Measurements from ENCODE around the gene TAF15. TPM values are rescaled to one million over a fixed set of nuclear protein-coding genes. Genes with fewer than 3 reads are reported as not detected.

The TAF15 gene
- total and polyA plus RNA-seq, 2 of the 4 experiments (the other 2 are of a cell fraction): 46.8 to 98.0 TPM

GRCh38 chr17:35765756-35766488, 43.4 kb upstream of the TAF15 start:
- Histone ChIP-seq H3K9me1 (ENCODE audit: insufficient read depth, low read length) (no peaks in the 10 kb centered on the region), H2BK20ac (ENCODE audit: low read depth, low read length) (no peak overlapping the region), H3K4me2 (ENCODE audit: low read depth, low read length) (no peak overlapping the region), H2AK5ac (ENCODE audit: low read depth, low read length) (no peak overlapping the region), H4K91ac (ENCODE audit: insufficient read depth, low read depth, low read length) (no peak overlapping the region), H2BK5ac (ENCODE audit: low read depth, low read length, poor library complexity, severe bottlenecking) (no peak overlapping the region), H3K27me3 (ENCODE audit: control insufficient read depth, insufficient read depth, low read length) (peaks cover 23% of the 10 kb centered on the region), H4K8ac (ENCODE audit: low read depth in 2 of 2, low read length in 2 of 2) (no peak overlapping the region), H2BK120ac (ENCODE audit: low read depth, low read length) (no peak overlapping the region), H3K23ac (ENCODE audit: low read depth, low read length) (no peak overlapping the region), H3K4me1 (ENCODE audit: control insufficient read depth, insufficient read depth, low read length) (peaks cover 3% of the 10 kb centered on the region), H2AFZ (replicated peaks; ENCODE audit: low read length, poor library complexity) (no peak overlapping the region), H3K79me1 (ENCODE audit: low read depth in 1 of 2, low read length in 2 of 2) (no peaks in the 10 kb centered on the region), H3K4me3 (ENCODE audit: insufficient read depth, low read depth, low read length) (no peak overlapping the region), H3K9ac (ENCODE audit: low read depth, low read length) (no peak overlapping the region), H3K9me3 (ENCODE audit: control insufficient read depth, insufficient read depth, low read length) (no peaks in the 10 kb centered on the region), H3K27ac (ENCODE audit: insufficient read depth, low read length) (no peak overlapping the region), H3K4ac (ENCODE audit: low read depth, low read length) (no peak overlapping the region), H2AK9ac (replicated peaks; ENCODE audit: low read depth, low read length, poor library complexity) (no peak overlapping the region), H3K36me3 (ENCODE audit: control insufficient read depth, insufficient read depth, low read length) (no peaks in the 10 kb centered on the region), H3K56ac (ENCODE audit: extremely low read depth, insufficient read depth, low read length) (no peak overlapping the region), H4K20me1 (ENCODE audit: insufficient read depth, low read length) (peaks cover 8% of the 10 kb centered on the region; the same call in 1 of the 2 replicates), H3K14ac (replicated peaks; ENCODE audit: low read depth, low read length) (no peak overlapping the region), H4K5ac (ENCODE audit: low read depth, low read length) (no peak overlapping the region), H2BK15ac (ENCODE audit: low read depth, low read length) (no peak overlapping the region), H3K18ac (ENCODE audit: low read depth, low read length) (no peak overlapping the region)
- no TSS peak for BruUV-seq (replicated peaks)
- ChIA-PET POLR2A (ENCODE audit: unreplicated experiment) (no interaction called here), CTCF (interaction anchor here (1.2 to 2.3 kb wide), 3 partner anchors 16 to 53 kb away, joined by 3 to 16 read pairs (median 13); no protein-coding TSS in a partner anchor)
- dilution Hi-C loops (cut with HindIII; ENCODE audit: low sequenced_read_pairs, unreplicated experiment): no loop called here
- TF ChIP-seq CTCF (conservative IDR thresholded peaks at IDR 0.05; ENCODE audit: low read depth, low read length): no peak
- no peak for TF ChIP-seq ELK1 (IDR thresholded peaks at IDR 0.05; ENCODE audit: borderline replicate concordance, low read depth, low read length)
- TF ChIP-seq BHLHE40 (IDR thresholded peaks at IDR 0.05; ENCODE audit: low read depth, low read length): no peak
- no peak for TF ChIP-seq MXI1 (IDR thresholded peaks at IDR 0.05; ENCODE audit: borderline replicate concordance, low read depth, low read length)
- no peak for TF ChIP-seq RAD21 (IDR thresholded peaks at IDR 0.05; ENCODE audit: low read length)
- TF ChIP-seq CHD1 (IDR thresholded peaks at IDR 0.05; ENCODE audit: low read depth, low read length): no peak
- TF ChIP-seq SMC3 (IDR thresholded peaks at IDR 0.05; ENCODE audit: low read depth, low read length): no peak
- TF ChIP-seq POLR2A (IDR thresholded peaks at IDR 0.05; ENCODE audit: low read depth, low read length): no peak
- WGBS, 2 experiments (ENCODE audit: extremely low coverage in 2 of 2, insufficient read length in 1 of 2): 20% methylated on average over 1 of the region's 8 CpGs; no CpG with 5 or more reads in 1 of the 2 experiments
- ATAC-seq (ENCODE audit: low read depth): no peak
- intact Hi-C loops (cut with micrococcal nuclease): no loop called here
- in situ Hi-C loops (cut with MboI; ENCODE audit: low sequenced_read_pairs): no loop called here
- no peak for DNase-seq

Measured in IMR-90 (cell line).